Purkinje cell (primary cell): ENCODE results near the gene DEFB115. TPM values are rescaled to one million over a fixed set of nuclear protein-coding genes. Genes with fewer than 3 reads are reported as not detected.

Experiments
- polyA plus RNA-seq: library from polyadenylated mRNA; unstranded; fragments of >200 nt; fragmentation: Nextera tagmentation; gene quantifications from 2 replicates; pipeline ENCODE4 v1.2.1, GENCODE V29; 2014

The DEFB115 gene, protein sequence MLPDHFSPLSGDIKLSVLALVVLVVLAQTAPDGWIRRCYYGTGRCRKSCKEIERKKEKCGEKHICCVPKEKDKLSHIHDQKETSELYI
- not detected in 2 replicates for polyA plus RNA-seq

DNA sequence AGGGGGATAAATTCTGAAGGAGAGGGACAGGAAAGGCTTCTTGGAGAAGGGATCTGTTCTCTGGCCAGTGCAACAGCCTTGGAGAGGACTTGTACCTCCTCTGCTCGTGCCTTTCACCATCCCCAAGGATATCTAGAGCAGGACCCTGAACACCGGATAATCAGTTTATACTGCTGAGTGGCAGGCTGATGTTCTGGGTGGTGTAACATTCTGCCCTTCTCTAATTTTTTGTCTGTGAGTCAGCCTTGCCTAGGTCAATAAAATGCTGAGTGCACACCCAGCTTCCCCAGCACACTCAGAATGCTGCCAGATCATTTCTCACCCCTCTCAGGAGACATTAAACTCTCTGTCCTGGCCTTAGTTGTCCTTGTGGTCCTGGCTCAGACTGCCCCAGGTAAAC, at the start of gene DEFB115:
Gene DEFB115, plus strand, starts transcription at position 301 of the 400 bp plus-strand sequence. Its CDS starts 0 bp downstream, at position 301.

DNA sequence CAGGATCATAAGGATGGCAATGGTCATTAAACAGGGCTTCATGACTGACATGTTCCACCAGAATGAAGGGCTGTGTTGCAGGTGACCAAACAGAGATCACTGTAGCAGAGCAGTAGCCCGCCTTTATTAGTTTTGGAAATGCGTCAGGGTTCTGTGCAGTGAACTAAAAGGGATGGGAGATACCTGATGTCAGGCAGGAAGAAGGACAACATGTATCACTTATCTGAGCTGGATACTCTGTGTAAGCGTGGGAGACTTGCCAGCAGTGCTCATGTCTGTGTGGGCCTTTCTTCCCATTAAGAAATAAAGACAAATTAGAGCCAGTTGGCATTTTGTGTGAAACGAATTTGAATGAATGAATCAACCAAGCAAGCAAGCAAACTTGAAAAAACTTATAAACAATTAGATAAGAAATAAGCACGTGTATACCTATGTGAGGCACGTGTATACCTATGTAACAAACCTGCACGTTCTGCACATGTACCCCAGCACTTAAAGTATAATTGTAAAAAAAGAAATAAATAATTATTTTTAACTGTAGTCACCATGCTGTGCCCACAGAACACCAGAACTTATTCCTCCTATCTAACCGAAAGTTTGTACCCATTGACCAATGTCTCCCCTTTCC, 51.2 kb downstream of the DEFB115 start, which contains the start of gene DEFB116:
Gene DEFB116, minus strand, starts transcription at position 51 of the 628 bp plus-strand sequence. Its CDS starts 0 bp downstream, at position 51.

Other genes with a start within 250 kb of the DEFB115 start
- not detected in 2 replicates for gene DEFB116, start 50.9 kb downstream of the DEFB115 start, polyA plus RNA-seq
- not detected in 2 replicates for gene DEFB118, start 110.9 kb downstream of the DEFB115 start, polyA plus RNA-seq
- gene DEFB119, start 132.9 kb downstream of the DEFB115 start, polyA plus RNA-seq: not detected in 2 replicates
- gene DEFB121, start 148.6 kb downstream of the DEFB115 start, polyA plus RNA-seq: not detected in 2 replicates
- not detected in 2 replicates for gene DEFB123, start 183.0 kb downstream of the DEFB115 start, polyA plus RNA-seq
- gene DEFB124, start 217.5 kb downstream of the DEFB115 start, polyA plus RNA-seq: not detected in 2 replicates
- gene REM1, start 217.6 kb downstream of the DEFB115 start, polyA plus RNA-seq: not detected in 2 replicates